ENCODE results near the gene AUTS2. TPM values are rescaled to one million over a fixed set of nuclear protein-coding genes. Genes with fewer than 3 reads are reported as not detected.

AUTS2 gene
- polyA plus RNA-seq, 10 donors, result 54.7 to 101 (median 77.6) TPM

GRCh38 chr7:70679661-70680060, 1081.4 kb downstream of the AUTS2 start:
- DNase-seq, result peak in 1 of 3 donors; percentile 16

DNA sequence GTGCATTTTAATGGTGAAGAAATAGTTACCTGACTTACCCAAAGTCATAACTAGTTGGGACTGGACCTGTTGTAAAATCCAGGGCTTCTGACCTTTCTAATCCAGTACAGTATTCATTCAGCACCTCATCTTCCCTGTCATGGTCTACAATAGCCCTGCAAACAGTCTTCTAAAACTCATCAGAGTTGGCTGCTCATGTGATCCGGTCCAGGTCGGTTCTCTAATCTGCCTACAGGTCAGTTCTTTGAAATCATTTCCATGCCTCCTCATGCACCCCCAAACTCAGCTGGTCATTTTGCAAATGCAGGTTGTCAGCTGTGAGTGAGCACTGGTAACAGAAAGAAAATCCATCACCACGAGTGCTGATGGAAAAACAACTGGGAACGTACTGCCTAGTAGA, 1082.0 kb downstream of the AUTS2 start:
- DNase-seq, result no peak

- no peak for DNase-seq
Observed at GRCh38 chr7:70680743-70681468, 1082.6 kb downstream of the AUTS2 start.

- DNase-seq, result no peak
Observed at GRCh38 chr7:70681469-70682350, 1083.4 kb downstream of the AUTS2 start.

GRCh38 chr7:70684173-70684572, 1085.9 kb downstream of the AUTS2 start:
- DNase-seq, result no peak

GRCh38 chr7:70693321-70693685, 1095.0 kb downstream of the AUTS2 start:
- DNase-seq, result peak in 1 of 3 donors; percentile 9

GRCh38 chr7:70693686-70694433, 1095.6 kb downstream of the AUTS2 start:
- DNase-seq, result peak; percentile 73 to 90 (median 81)

DNA sequence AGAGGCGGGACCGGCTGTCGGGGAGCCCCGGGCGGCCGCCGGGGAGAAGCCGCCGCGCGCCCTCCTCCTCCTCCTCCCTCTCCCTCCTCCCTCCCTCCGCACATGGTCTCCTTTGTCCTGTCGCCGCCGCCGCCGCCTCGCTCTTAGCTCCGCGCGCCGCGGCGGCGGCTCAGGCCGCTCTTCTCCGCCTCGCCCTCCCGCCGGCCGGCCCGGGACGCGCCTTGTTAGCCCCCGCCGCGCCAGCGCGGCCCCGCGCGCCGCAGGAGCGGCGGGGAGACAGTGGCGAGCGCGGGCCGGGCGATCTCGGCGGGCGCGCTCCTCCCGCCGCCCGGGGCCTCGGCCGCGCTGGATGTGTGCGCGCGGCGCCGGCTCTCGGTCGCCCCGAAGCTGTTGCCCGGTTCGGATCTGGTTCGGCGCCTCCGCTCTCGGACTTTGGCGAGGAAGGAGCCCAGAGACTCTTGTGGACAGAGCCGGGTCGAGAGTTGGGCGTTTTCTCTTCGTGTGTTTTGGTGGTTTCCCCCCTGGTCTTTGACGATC, 1096.2 kb downstream of the AUTS2 start:
- DNase-seq, result peak; percentile 33 to 76 (median 66)

GRCh38 chr7:70694971-70695794, 1096.9 kb downstream of the AUTS2 start:
- peak; percentile 21 to 78 (median 46) for DNase-seq

DNA sequence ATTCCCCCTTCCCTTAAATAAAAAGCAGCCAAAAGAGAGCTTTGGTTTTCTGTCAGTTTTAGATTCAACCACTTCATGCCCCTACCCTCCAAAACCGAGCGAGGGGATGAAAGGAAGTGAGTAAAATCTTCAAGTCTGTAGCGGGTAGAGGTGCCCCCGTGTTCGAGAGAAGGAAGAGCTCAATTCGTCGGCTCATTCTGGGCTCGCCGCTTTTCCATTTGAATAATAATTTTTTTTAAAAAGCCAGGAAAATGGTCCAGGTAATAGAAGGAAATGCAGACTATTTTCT, 1097.5 kb downstream of the AUTS2 start:
- peak in 2 of 3 donors; percentile 17 to 44 for DNase-seq

- peak in 2 of 3 donors; percentile 37 to 60 for DNase-seq
Observed at GRCh38 chr7:70696201-70696754, 1098.0 kb downstream of the AUTS2 start.

- peak; percentile 61 to 79 (median 65) for DNase-seq
Observed at GRCh38 chr7:70698219-70698832, 1100.1 kb downstream of the AUTS2 start.

- DNase-seq, result no peak
Observed at GRCh38 chr7:70699271-70699670, 1101.0 kb downstream of the AUTS2 start.

GRCh38 chr7:70700055-70700940, 1102.0 kb downstream of the AUTS2 start:
- no peak for DNase-seq

DNA sequence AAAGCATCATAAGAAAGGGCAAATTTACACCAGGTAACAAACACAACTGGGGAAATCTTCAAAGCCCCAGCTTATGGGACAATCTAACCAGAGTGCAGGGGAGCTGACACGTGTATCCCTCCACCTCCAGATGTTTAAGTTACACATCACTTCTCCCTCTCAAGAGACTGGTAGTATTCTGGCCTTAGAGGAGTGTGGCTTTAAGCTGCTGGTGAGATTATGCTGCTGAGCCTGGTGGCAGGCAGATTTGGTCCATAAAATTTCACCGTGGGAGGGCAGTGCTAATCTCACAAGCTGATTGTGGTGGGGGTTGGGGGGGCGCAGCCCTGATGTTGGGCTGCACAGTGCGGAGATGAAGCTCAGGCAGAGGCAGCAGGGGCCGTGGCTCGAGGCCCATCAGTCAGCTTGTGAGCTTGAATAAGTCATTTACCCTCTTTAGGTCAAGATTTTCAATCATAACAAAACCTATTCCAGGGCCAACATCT, 1102.7 kb downstream of the AUTS2 start:
- no peak for DNase-seq

DNA sequence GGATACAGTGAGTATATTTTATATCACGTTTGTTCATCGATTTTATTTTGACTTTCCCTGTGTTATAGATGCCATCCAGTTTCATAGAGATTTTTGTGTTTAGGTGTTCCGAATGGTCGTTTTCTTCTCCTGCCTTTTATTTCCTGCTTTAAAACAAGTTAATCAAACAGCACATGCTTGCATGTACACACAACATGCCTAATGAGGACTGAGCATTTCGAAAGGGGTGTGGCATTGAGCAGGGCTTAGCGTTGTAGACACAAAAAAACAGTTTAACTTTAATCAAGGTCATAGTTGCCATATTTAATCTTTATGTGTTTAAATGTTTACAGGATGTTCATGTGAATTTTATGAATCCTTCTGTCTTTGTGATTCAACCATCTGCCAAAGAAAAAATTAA, 1103.2 kb downstream of the AUTS2 start:
- DNase-seq, result no peak

DNA sequence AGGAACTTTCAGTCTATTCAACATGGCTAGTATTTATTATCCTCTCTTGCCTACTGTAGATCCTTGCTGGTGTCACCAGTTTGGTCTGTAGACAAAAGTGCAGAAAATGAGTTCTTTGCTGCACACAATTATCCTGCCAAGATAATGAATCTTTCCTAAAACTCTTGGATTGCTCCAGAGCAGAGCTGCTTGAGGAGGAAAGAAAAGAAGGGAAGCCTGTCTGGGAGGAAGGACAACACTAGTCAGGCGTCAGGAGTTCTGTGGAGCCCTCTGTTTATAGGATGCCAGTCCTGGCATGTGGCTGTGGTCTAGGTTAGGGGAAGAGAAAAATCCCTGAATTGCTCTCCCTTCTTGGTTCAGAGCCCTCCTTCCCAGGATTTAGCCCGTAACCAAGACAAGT, 1103.7 kb downstream of the AUTS2 start:
- DNase-seq, result no peak

GRCh38 chr7:70703785-70704184, 1105.5 kb downstream of the AUTS2 start:
- DNase-seq, result no peak

DNA sequence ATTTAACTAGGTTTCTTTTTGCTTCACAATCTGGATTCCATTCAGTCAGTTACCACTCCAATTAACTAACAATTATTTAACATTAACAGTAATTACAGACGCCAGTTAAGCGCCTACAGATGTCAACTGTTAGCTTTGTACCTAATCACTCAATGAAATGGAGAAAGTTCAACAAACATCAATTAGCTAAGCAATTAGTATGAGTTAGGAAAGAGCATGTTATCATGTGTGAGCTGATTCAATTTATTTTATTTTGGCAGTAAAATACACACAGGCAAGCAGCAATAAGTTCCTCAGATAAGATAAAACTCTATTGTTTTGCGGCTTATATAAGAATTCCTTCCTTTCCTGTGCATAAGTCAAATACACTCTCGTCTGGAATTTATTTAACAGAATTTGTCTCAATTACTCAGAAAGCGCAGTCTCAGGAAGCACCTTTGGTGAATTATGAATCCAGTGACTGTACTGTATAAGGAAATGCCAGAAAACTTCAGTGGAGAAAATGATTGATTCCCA, 1106.6 kb downstream of the AUTS2 start:
- peak in 1 of 3 donors; percentile 12 for DNase-seq
